Measurements from ENCODE around the gene DSC3.
"Not testable (repeated sequence)": the region's sequence is repeated elsewhere in the genome, so short reads cannot be mapped to it uniquely, and the experiment has no call there.

DNA sequence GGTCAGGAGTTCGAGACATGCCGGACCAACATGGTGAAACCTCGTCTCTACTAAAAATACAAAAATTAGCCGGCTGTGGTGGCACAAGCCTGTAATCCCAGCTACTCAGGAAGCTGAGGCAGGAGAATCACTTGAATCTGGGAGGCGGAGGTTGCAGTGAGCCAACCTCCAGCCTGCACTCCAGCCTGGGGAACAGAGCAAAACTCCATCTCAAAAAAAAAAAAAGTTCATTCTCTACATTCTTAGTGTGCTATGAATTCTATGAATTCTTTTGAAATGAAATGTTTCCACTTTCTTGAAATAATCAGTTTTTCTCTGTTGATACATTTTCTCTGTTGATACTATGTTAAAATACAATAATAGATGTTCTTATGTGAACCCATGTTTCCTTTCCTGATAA, 4.9 kb downstream of the DSC3 start:
- TF ChIP-seq CTCF, POLR2A (IDR thresholded peaks at IDR 0.05): not testable (repeated sequence)
